Glutamatergic neuron (in vitro differentiated cells): Measurements from ENCODE around the gene ADGRD1. TPM values are rescaled to one million over a fixed set of nuclear protein-coding genes. Genes with fewer than 3 reads are reported as not detected.

Experiments
- DNase-seq: peaks from one replicate; pipeline ENCODE4 v3.0.0; 2022
- H3K27ac Mint-ChIP-seq: one replicate; pipeline ENCODE4 v1.8.0; 2020; ENCODE audit warnings: mild to moderate bottlenecking, mixed read lengths, inconsistent platforms; ENCODE audit not compliant: unreplicated experiment
- H3K27me3 Mint-ChIP-seq: one replicate; pipeline ENCODE4 v1.8.0; 2020; ENCODE audit warnings: mild to moderate bottlenecking, moderate library complexity, mixed read lengths, inconsistent platforms; ENCODE audit not compliant: unreplicated experiment
- H3K36me3 Mint-ChIP-seq: one replicate; pipeline ENCODE4 v1.8.0; 2020; ENCODE audit warnings: mild to moderate bottlenecking, mixed read lengths, inconsistent platforms; ENCODE audit not compliant: unreplicated experiment
- H3K4me1 Mint-ChIP-seq: one replicate; pipeline ENCODE4 v1.8.0; 2020; ENCODE audit warnings: mild to moderate bottlenecking, low read depth, mixed read lengths, inconsistent platforms; ENCODE audit not compliant: unreplicated experiment
- H3K4me3 Mint-ChIP-seq: one replicate; pipeline ENCODE4 v1.8.0; 2020; ENCODE audit warnings: mild to moderate bottlenecking, mixed read lengths, inconsistent platforms; ENCODE audit not compliant: unreplicated experiment
- H3K9me3 Mint-ChIP-seq: one replicate; pipeline ENCODE4 v1.8.0; 2020; ENCODE audit warnings: mild to moderate bottlenecking, moderate library complexity, mixed read lengths, inconsistent platforms; ENCODE audit not compliant: unreplicated experiment
- CTCF ChIP-seq: fragments of 200-600 bp; sonication (generic); IDR thresholded peaks from one replicate; pipeline ENCODE4 v1.5.0; 2021; ENCODE audit not compliant: partially characterized antibody, unreplicated experiment
- total RNA-seq: library from RNA; stranded (reverse); fragmentation: NEBNext Ultra II Directional; extraction: Animal tissue kit (Norgen Biotek cat#: 25700); gene quantifications from one replicate; pipeline ENCODE4 v1.2.1, GENCODE V29; 2021; ENCODE audit not compliant: unreplicated experiment

The ADGRD1 gene
- total RNA-seq, 1 donor from 2014 or later, result 0.96 TPM

- Mint-ChIP-seq H3K27me3 (peaks cover 8% of the 10 kb centered on the region), H3K36me3 (no peaks in the 10 kb centered on the region), H3K4me3 (no peak overlapping the region), H3K27ac (no peak overlapping the region), H3K9me3 (peaks cover 4% of the 10 kb centered on the region), H3K4me1 (peaks cover 10% of the 10 kb centered on the region)
- DNase-seq, result no peak
- TF ChIP-seq CTCF, result no peak
These were observed 89.1 kb downstream of the ADGRD1 start for GRCh38 chr12:131042834-131043245.

GRCh38 chr12:131043401-131043871 is 89.7 kb downstream of the ADGRD1 start:
- Mint-ChIP-seq H3K36me3 (no peaks in the 10 kb centered on the region), H3K9me3 (peaks cover 4% of the 10 kb centered on the region), H3K4me3 (no peak overlapping the region), H3K27me3 (peaks cover 8% of the 10 kb centered on the region), H3K4me1 (peaks cover 5% of the 10 kb centered on the region), H3K27ac (no peak overlapping the region)
- DNase-seq, result no peak
- TF ChIP-seq CTCF, result no peak

GRCh38 chr12:131044136-131044535 is 90.4 kb downstream of the ADGRD1 start:
- Mint-ChIP-seq H3K36me3 (no peaks in the 10 kb centered on the region), H3K4me1 (peaks cover 3% of the 10 kb centered on the region), H3K4me3 (no peak overlapping the region), H3K27me3 (peaks cover 10% of the 10 kb centered on the region), H3K27ac (no peak overlapping the region), H3K9me3 (peaks cover 6% of the 10 kb centered on the region)
- no peak for DNase-seq
- TF ChIP-seq CTCF, result no peak

GRCh38 chr12:131044760-131045381 is 91.2 kb downstream of the ADGRD1 start:
- DNase-seq, result no peak
- no peaks in the 10 kb centered on the region for H3K36me3 Mint-ChIP-seq
- peaks cover 13% of the 10 kb centered on the region for H3K27me3 Mint-ChIP-seq
- H3K9me3 Mint-ChIP-seq, result peaks cover 6% of the 10 kb centered on the region
- no peak overlapping the region for H3K27ac Mint-ChIP-seq
- no peak for TF ChIP-seq CTCF
- H3K4me3 Mint-ChIP-seq, result no peak overlapping the region
- peaks cover 2% of the 10 kb centered on the region for H3K4me1 Mint-ChIP-seq

GRCh38 chr12:131045705-131046460 is 92.2 kb downstream of the ADGRD1 start:
- H3K27ac Mint-ChIP-seq, result no peak overlapping the region
- no peak for DNase-seq
- H3K9me3 Mint-ChIP-seq, result peaks cover 10% of the 10 kb centered on the region
- no peak for TF ChIP-seq CTCF
- peaks cover 13% of the 10 kb centered on the region for H3K27me3 Mint-ChIP-seq
- peaks cover 3% of the 10 kb centered on the region for H3K4me1 Mint-ChIP-seq
- H3K4me3 Mint-ChIP-seq, result no peak overlapping the region
- no peaks in the 10 kb centered on the region for H3K36me3 Mint-ChIP-seq
